HG02870 (cell line): ENCODE results near the gene TFG.
A peak's percentile ranks its signal among the peaks of the same experiment; 100 is the strongest.

Experiments used
- ATAC-seq: cut with Tn5 transposase; IDR thresholded peaks from one replicate; pipeline ENCODE4 v1.9.1; 2021; ENCODE audit warnings: mild to moderate bottlenecking, moderate library complexity; ENCODE audit not compliant: unreplicated experiment

Gene TFG

GRCh38 chr3:100753846-100754245 lies 44.6 kb downstream of the TFG start:
- no peak for ATAC-seq

GRCh38 chr3:100754563-100755334 lies 45.5 kb downstream of the TFG start:
- ATAC-seq, result no peak

GRCh38 chr3:100756441-100756840 lies 47.1 kb downstream of the TFG start:
- no peak for ATAC-seq

- ATAC-seq, result no peak
These were observed 49.9 kb downstream of the TFG start for GRCh38 chr3:100759159-100759558.

GRCh38 chr3:100759950-100760349 lies 50.7 kb downstream of the TFG start:
- ATAC-seq, result no peak

GRCh38 chr3:100760377-100760776 lies 51.1 kb downstream of the TFG start:
- ATAC-seq, result no peak

GRCh38 chr3:100761211-100761942 lies 52.1 kb downstream of the TFG start:
- ATAC-seq, result peak; percentile 85

GRCh38 chr3:100761951-100762350 lies 52.7 kb downstream of the TFG start:
- no peak for ATAC-seq

GRCh38 chr3:100765437-100765975 lies 56.2 kb downstream of the TFG start:
- ATAC-seq, result no peak

- ATAC-seq, result no peak
These were observed 56.8 kb downstream of the TFG start for GRCh38 chr3:100766069-100766468.

GRCh38 chr3:100769693-100770092 lies 60.4 kb downstream of the TFG start:
- no peak for ATAC-seq

- ATAC-seq, result no peak
These were observed 65.9 kb downstream of the TFG start for GRCh38 chr3:100775226-100775625.

GRCh38 chr3:100775669-100776068 lies 66.4 kb downstream of the TFG start:
- ATAC-seq, result no peak

GRCh38 chr3:100776097-100776729 lies 66.9 kb downstream of the TFG start:
- ATAC-seq, result no peak

GRCh38 chr3:100776746-100777145 lies 67.5 kb downstream of the TFG start:
- no peak for ATAC-seq

GRCh38 chr3:100777271-100777670 lies 68.0 kb downstream of the TFG start:
- no peak for ATAC-seq

GRCh38 chr3:100779480-100779879 lies 70.2 kb downstream of the TFG start:
- ATAC-seq, result no peak

- ATAC-seq, result no peak
These were observed 70.9 kb downstream of the TFG start for GRCh38 chr3:100780071-100780622.

GRCh38 chr3:100781301-100781700 lies 72.0 kb downstream of the TFG start:
- ATAC-seq, result no peak

GRCh38 chr3:100782348-100782747 lies 73.1 kb downstream of the TFG start:
- ATAC-seq, result no peak

GRCh38 chr3:100782906-100783305 lies 73.6 kb downstream of the TFG start:
- ATAC-seq, result no peak
